GM23338 (cell line): ENCODE data around the gene SMURF1. TPM values are rescaled to one million over a fixed set of nuclear protein-coding genes. Genes with fewer than 3 reads are reported as not detected.

Experiments
- ATAC-seq: fragments of 200-7000 bp; cut with Tn5 transposase; 3 replicates; pipeline ENCODE4 v1.9.1; 2020
- DNase-seq: peaks from one replicate; pipeline ENCODE4 v3.0.0-alpha.2; 2015; ENCODE audit warnings: low spot score
- H2AFZ ChIP-seq: fragments of 200-600 bp; sonication (generic); 2 replicates; pipeline ENCODE4 v1.8.0; 2016; ENCODE audit warnings: antibody characterized with exemption, mild to moderate bottlenecking, moderate library complexity
- H3F3A ChIP-seq: fragments of 200-600 bp; sonication (generic); replicated peaks from 2 replicates; pipeline ENCODE4 v1.8.0; 2017; ENCODE audit warnings: antibody characterized with exemption, mixed run types, low read depth
- H3K27ac ChIP-seq: fragments of 200-600 bp; sonication (generic); 2 replicates; pipeline ENCODE4 v1.6.1; 2016; ENCODE audit warnings: low read depth
- H3K27me3 ChIP-seq: fragments of 200-600 bp; sonication (generic); 2 replicates; pipeline ENCODE4 v1.8.0; 2016; ENCODE audit warnings: mild to moderate bottlenecking, mixed run types, moderate library complexity; ENCODE audit not compliant: insufficient read depth
- H3K36me3 ChIP-seq: fragments of 200-600 bp; sonication (generic); 2 replicates; pipeline ENCODE4 v1.8.0; 2016; ENCODE audit warnings: mild to moderate bottlenecking; ENCODE audit not compliant: insufficient read depth
- H3K4me1 ChIP-seq: fragments of 200-600 bp; sonication (generic); 2 replicates; pipeline ENCODE4 v1.8.0; 2016; ENCODE audit warnings: mild to moderate bottlenecking, moderate library complexity; ENCODE audit not compliant: insufficient read depth
- H3K4me2 ChIP-seq: fragments of 200-600 bp; sonication (generic); 2 replicates; pipeline ENCODE4 v1.7.1; 2017; ENCODE audit warnings: mixed run types
- H3K4me3 ChIP-seq: fragments of 200-600 bp; sonication (generic); 2 replicates; pipeline ENCODE4 v1.6.1; 2016; ENCODE audit warnings: mixed run types
- H3K79me2 ChIP-seq: fragments of 200-600 bp; sonication (generic); replicated peaks from 2 replicates; pipeline ENCODE4 v1.8.0; 2017; ENCODE audit warnings: mild to moderate bottlenecking; ENCODE audit not compliant: insufficient read depth
- H3K9me2 ChIP-seq: fragments of 200-600 bp; sonication (generic); 2 replicates; pipeline ENCODE4 v1.8.0; 2017; ENCODE audit not compliant: insufficient read depth
- H4K20me1 ChIP-seq: fragments of 200-600 bp; sonication (generic); replicated peaks from 2 replicates; pipeline ENCODE4 v1.8.0; 2017; ENCODE audit warnings: mild to moderate bottlenecking; ENCODE audit not compliant: insufficient read depth
- H3K27ac Mint-ChIP-seq: 2 replicates; pipeline ENCODE4 v1.8.0; 2020; ENCODE audit warnings: inconsistent platforms, mild to moderate bottlenecking, moderate library complexity, mixed read lengths
- H3K27me3 Mint-ChIP-seq: 3 replicates; pipeline ENCODE4 v1.8.0; 2022; ENCODE audit warnings: low read depth, mild to moderate bottlenecking, moderate library complexity, mixed read lengths, inconsistent platforms; ENCODE audit not compliant: insufficient read depth, poor library complexity
- H3K36me3 Mint-ChIP-seq: 3 replicates; pipeline ENCODE4 v1.8.0; 2021; ENCODE audit warnings: low read depth, mild to moderate bottlenecking, inconsistent platforms, moderate library complexity, mixed read lengths
- H3K4me1 Mint-ChIP-seq: 3 replicates; pipeline ENCODE4 v1.8.0; 2020; ENCODE audit warnings: mild to moderate bottlenecking, inconsistent platforms, mixed read lengths
- H3K4me3 Mint-ChIP-seq: 3 replicates; pipeline ENCODE4 v1.8.0; 2021; ENCODE audit warnings: moderate library complexity, mild to moderate bottlenecking, inconsistent platforms, mixed read lengths
- H3K9me3 Mint-ChIP-seq: 3 replicates; pipeline ENCODE4 v1.8.0; 2020; ENCODE audit warnings: moderate library complexity, mild to moderate bottlenecking, inconsistent platforms, mixed read lengths
- CREB1 ChIP-seq: fragments of 250-450 bp; sonication (Bioruptor Pico); IDR thresholded peaks from 2 replicates; pipeline ENCODE4 v1.5.0; 2020; ENCODE audit warnings: low read depth, mild to moderate bottlenecking, moderate library complexity
- CTCF ChIP-seq, 2 experiments: fragments of 200-600 bp in 1 of 2; sonication (generic) in 1 of 2; conservative IDR thresholded peaks; 2 replicates each; pipeline versions ENCODE4 v1.5.1 to v1.6.1; 2016 to 2017; ENCODE audit warnings: antibody characterized with exemption in 2 of 2, low read depth in 2 of 2, mild to moderate bottlenecking in 2 of 2, moderate library complexity in 1 of 2
- EZH2 ChIP-seq: fragments of 200-600 bp; sonication (generic); IDR thresholded peaks from one replicate; pipeline ENCODE4 v1.8.0; 2017; ENCODE audit warnings: antibody characterized with exemption, mild to moderate bottlenecking, low read depth; ENCODE audit not compliant: unreplicated experiment
- EZH2phosphoT487 ChIP-seq: fragments of 200-600 bp; sonication (generic); IDR thresholded peaks from one replicate; pipeline ENCODE4 v1.8.1; 2018; ENCODE audit warnings: antibody characterized with exemption; ENCODE audit not compliant: unreplicated experiment
- JUNB ChIP-seq: IDR thresholded peaks from one replicate; pipeline ENCODE4 v1.6.1; 2016; ENCODE audit warnings: antibody characterized with exemption; ENCODE audit not compliant: unreplicated experiment
- NANOG ChIP-seq: IDR thresholded peaks from 2 replicates; pipeline ENCODE4 v1.6.1; 2016; ENCODE audit warnings: antibody characterized with exemption, borderline replicate concordance
- POLR2AphosphoS5 ChIP-seq: IDR thresholded peaks from 2 replicates; pipeline ENCODE4 v1.6.1; 2016; ENCODE audit warnings: antibody characterized with exemption, low read depth
- REST ChIP-seq: IDR thresholded peaks from one replicate; pipeline ENCODE4 v1.6.1; 2018; ENCODE audit warnings: antibody characterized with exemption; ENCODE audit not compliant: unreplicated experiment
- ZNF114 ChIP-seq: fragments of 250-450 bp; sonication (Bioruptor Pico); IDR thresholded peaks from 2 replicates; pipeline ENCODE4 v1.5.0; 2020; ENCODE audit warnings: mild to moderate bottlenecking, moderate library complexity
- ZNF331 ChIP-seq: fragments of 250-450 bp; sonication (Bioruptor Pico); IDR thresholded peaks from 2 replicates; pipeline ENCODE4 v1.5.0; 2020; ENCODE audit warnings: low read depth, mild to moderate bottlenecking, moderate library complexity
- polyA plus RNA-seq: library from polyadenylated mRNA; unstranded; fragments of >200 nt; fragmentation: Nextera tagmentation; extraction: Ambion mirVana; gene quantifications from 2 replicates; pipeline ENCODE4 v1.2.1, GENCODE V29; 2016
- total RNA-seq: library from RNA; depleted of rRNA; stranded (reverse); fragments of >200 nt; shearing (Covaris generic); gene quantifications from 2 replicates; pipeline ENCODE4 v1.2.3, GENCODE V29; 2014
- TF ChIP-seq, protein P1 (sequence below): IDR thresholded peaks from 2 replicates; pipeline ENCODE4 v1.6.1; 2016; ENCODE audit warnings: antibody characterized with exemption
- TF ChIP-seq, protein P2 (sequence below): fragments of 250-450 bp; sonication (Bioruptor Pico); IDR thresholded peaks from 2 replicates; pipeline ENCODE4 v1.5.0; 2020; ENCODE audit warnings: mild to moderate bottlenecking, moderate library complexity

SMURF1 gene
- total and polyA plus RNA-seq, 2 experiments from 2014 or later = 5.8 to 23.9 TPM

DNA sequence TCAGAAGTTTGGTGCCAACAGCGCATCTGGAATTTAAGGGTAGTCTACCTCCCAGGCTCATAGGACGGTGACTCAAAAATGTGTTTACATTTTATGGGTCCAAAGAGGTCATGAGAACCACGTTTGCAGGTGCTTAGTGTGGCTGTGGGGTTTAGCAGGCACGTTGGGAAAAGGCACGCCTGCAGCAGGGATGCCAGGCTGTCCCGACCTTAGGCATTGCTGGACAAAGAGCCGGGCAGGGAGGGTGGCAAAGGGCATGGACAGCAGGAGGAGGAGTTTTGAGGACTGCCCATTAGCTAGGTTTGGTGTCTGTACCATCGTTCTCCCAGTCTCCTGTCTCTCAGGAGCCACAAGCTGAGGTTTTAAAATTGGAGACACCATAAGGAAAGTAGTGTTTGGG is 161.2 kb downstream of the SMURF1 start (continued):
- TF ChIP-seq, protein P1, sequence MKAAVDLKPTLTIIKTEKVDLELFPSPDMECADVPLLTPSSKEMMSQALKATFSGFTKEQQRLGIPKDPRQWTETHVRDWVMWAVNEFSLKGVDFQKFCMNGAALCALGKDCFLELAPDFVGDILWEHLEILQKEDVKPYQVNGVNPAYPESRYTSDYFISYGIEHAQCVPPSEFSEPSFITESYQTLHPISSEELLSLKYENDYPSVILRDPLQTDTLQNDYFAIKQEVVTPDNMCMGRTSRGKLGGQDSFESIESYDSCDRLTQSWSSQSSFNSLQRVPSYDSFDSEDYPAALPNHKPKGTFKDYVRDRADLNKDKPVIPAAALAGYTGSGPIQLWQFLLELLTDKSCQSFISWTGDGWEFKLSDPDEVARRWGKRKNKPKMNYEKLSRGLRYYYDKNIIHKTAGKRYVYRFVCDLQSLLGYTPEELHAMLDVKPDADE = no peak
- no peak for TF ChIP-seq REST
- no peak for TF ChIP-seq NANOG
- TF ChIP-seq ZNF114 = no peak

- Histone ChIP-seq H3K27me3 (no peaks in the 10 kb centered on the region), H3K4me2 (no peak overlapping the region), H3K79me2 (no peaks in the 10 kb centered on the region), H3K4me1 (no peaks in the 10 kb centered on the region), H3F3A (no peaks in the 10 kb centered on the region), H3K9me2 (no peaks in the 10 kb centered on the region), H3K27ac (no peak overlapping the region), H3K4me3 (no peak overlapping the region), H4K20me1 (peaks cover 6% of the 10 kb centered on the region; the same call in 1 of the 2 replicates), H2AFZ (no peak overlapping the region), H3K36me3 (peaks cover 67% of the 10 kb centered on the region)
- peaks cover 7% of the 10 kb centered on the region; the same call in 1 of the 3 replicates for H3K9me3 Mint-ChIP-seq
- ATAC-seq = no peak
- no peak overlapping the region for H3K4me3 Mint-ChIP-seq
- H3K4me1 Mint-ChIP-seq = no peaks in the 10 kb centered on the region
- peaks cover 2% of the 10 kb centered on the region for H3K27me3 Mint-ChIP-seq
- DNase-seq = no peak
- H3K36me3 Mint-ChIP-seq = peaks cover 96% of the 10 kb centered on the region
- no peak overlapping the region for H3K27ac Mint-ChIP-seq
- TF ChIP-seq CTCF (conservative IDR thresholded peaks at IDR 0.05; ENCODE audit: low read depth in 2 of 2) (no peak), JUNB (no peak), POLR2AphosphoS5 (no peak), EZH2phosphoT487 (no peak), NANOG (no peak), CREB1 (CRISPR knock-in tag) (no peak), EZH2 (no peak), ZNF114 (no peak), ZNF331 (CRISPR knock-in tag) (no peak)
- TF ChIP-seq, protein P1 = no peak
- TF ChIP-seq, protein P2, sequence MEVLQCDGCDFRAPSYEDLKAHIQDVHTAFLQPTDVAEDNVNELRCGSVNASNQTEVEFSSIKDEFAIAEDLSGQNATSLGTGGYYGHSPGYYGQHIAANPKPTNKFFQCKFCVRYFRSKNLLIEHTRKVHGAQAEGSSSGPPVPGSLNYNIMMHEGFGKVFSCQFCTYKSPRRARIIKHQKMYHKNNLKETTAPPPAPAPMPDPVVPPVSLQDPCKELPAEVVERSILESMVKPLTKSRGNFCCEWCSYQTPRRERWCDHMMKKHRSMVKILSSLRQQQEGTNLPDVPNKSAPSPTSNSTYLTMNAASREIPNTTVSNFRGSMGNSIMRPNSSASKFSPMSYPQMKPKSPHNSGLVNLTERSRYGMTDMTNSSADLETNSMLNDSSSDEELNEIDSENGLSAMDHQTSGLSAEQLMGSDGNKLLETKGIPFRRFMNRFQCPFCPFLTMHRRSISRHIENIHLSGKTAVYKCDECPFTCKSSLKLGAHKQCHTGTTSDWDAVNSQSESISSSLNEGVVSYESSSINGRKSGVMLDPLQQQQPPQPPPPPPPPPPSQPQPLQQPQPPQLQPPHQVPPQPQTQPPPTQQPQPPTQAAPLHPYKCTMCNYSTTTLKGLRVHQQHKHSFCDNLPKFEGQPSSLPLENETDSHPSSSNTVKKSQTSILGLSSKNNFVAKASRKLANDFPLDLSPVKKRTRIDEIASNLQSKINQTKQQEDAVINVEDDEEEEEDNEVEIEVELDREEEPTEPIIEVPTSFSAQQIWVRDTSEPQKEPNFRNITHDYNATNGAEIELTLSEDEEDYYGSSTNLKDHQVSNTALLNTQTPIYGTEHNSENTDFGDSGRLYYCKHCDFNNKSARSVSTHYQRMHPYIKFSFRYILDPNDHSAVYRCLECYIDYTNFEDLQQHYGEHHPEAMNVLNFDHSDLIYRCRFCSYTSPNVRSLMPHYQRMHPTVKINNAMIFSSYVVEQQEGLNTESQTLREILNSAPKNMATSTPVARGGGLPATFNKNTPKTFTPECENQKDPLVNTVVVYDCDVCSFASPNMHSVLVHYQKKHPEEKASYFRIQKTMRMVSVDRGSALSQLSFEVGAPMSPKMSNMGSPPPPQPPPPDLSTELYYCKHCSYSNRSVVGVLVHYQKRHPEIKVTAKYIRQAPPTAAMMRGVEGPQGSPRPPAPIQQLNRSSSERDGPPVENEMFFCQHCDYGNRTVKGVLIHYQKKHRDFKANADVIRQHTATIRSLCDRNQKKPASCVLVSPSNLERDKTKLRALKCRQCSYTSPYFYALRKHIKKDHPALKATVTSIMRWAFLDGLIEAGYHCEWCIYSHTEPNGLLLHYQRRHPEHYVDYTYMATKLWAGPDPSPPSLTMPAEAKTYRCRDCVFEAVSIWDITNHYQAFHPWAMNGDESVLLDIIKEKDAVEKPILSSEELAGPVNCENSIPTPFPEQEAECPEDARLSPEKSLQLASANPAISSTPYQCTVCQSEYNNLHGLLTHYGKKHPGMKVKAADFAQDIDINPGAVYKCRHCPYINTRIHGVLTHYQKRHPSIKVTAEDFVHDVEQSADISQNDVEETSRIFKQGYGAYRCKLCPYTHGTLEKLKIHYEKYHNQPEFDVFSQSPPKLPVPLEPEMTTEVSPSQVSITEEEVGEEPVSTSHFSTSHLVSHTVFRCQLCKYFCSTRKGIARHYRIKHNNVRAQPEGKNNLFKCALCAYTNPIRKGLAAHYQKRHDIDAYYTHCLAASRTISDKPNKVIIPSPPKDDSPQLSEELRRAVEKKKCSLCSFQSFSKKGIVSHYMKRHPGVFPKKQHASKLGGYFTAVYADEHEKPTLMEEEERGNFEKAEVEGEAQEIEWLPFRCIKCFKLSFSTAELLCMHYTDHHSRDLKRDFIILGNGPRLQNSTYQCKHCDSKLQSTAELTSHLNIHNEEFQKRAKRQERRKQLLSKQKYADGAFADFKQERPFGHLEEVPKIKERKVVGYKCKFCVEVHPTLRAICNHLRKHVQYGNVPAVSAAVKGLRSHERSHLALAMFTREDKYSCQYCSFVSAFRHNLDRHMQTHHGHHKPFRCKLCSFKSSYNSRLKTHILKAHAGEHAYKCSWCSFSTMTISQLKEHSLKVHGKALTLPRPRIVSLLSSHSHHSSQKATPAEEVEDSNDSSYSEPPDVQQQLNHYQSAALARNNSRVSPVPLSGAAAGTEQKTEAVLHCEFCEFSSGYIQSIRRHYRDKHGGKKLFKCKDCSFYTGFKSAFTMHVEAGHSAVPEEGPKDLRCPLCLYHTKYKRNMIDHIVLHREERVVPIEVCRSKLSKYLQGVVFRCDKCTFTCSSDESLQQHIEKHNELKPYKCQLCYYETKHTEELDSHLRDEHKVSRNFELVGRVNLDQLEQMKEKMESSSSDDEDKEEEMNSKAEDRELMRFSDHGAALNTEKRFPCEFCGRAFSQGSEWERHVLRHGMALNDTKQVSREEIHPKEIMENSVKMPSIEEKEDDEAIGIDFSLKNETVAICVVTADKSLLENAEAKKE = no peak
Observed at GRCh38 chr7:98981701-98982100, 162.2 kb downstream of the SMURF1 start.
